HEK293T (cell line): ENCODE measurements around the gene NUSAP1.
A peak's percentile ranks its signal among the peaks of the same experiment; 100 is the strongest.

Experiments
- CTCF ChIA-PET: fragments of 350-600 bp; formaldehyde crosslinking; extraction: SDS; loops from one replicate; lab custom pipeline; 2021; ENCODE audit warnings: antibody characterized with exemption, inconsistent platforms; lab: Yijun Ruan, JAX
- POLR2A ChIA-PET: fragments of 350-600 bp; formaldehyde crosslinking; extraction: SDS; loops from one replicate; lab custom pipeline; 2020; ENCODE audit warnings: antibody characterized with exemption, inconsistent platforms; lab: Yijun Ruan, JAX
- DNase-seq: peaks from one replicate; pipeline ENCODE4 v3.0.0; 2012; ENCODE audit warnings: mixed read lengths; ENCODE audit errors: extremely low spot score
- ARNT ChIP-seq: fragments of 450-650 bp; IDR thresholded peaks from 2 replicates; pipeline ENCODE4 v1.6.1; 2017; ENCODE audit warnings: mild to moderate bottlenecking
- BHLHE40 ChIP-seq: fragments of 450-650 bp; IDR thresholded peaks from 2 replicates; pipeline ENCODE4 v1.6.1; 2016; ENCODE audit warnings: mild to moderate bottlenecking, moderate library complexity, borderline replicate concordance
- CTBP1 ChIP-seq: fragments of 450-650 bp; IDR thresholded peaks from 2 replicates; pipeline ENCODE4 v1.6.1; 2016; ENCODE audit warnings: borderline replicate concordance
- ELF4 ChIP-seq: fragments of 450-650 bp; IDR thresholded peaks from 2 replicates; pipeline ENCODE4 v1.6.1; 2017; ENCODE audit warnings: antibody characterized with exemption
- FOXA1 ChIP-seq: fragments of 450-650 bp; IDR thresholded peaks from 2 replicates; pipeline ENCODE4 v1.6.1; 2016; ENCODE audit warnings: mild to moderate bottlenecking
- FOXK2 ChIP-seq: fragments of 450-650 bp; IDR thresholded peaks from 2 replicates; pipeline ENCODE4 v1.6.1; 2016; ENCODE audit warnings: mild to moderate bottlenecking
- FOXM1 ChIP-seq: fragments of 450-650 bp; IDR thresholded peaks from 2 replicates; pipeline ENCODE4 v1.6.1; 2017; ENCODE audit warnings: mild to moderate bottlenecking, borderline replicate concordance
- HDGF ChIP-seq: fragments of 450-650 bp; IDR thresholded peaks from 2 replicates; pipeline ENCODE4 v1.6.1; 2017; ENCODE audit warnings: antibody characterized with exemption, borderline replicate concordance
- L3MBTL2 ChIP-seq: fragments of 450-650 bp; conservative IDR thresholded peaks from 2 replicates; pipeline ENCODE4 v1.6.1; 2016; ENCODE audit warnings: mild to moderate bottlenecking
- LEF1 ChIP-seq: fragments of 450-650 bp; IDR thresholded peaks from 2 replicates; pipeline ENCODE4 v1.6.1; 2017; ENCODE audit warnings: mild to moderate bottlenecking, borderline replicate concordance
- NFRKB ChIP-seq: fragments of 450-650 bp; IDR thresholded peaks from 2 replicates; pipeline ENCODE4 v1.6.1; 2016; ENCODE audit warnings: mild to moderate bottlenecking, moderate library complexity
- SP1 ChIP-seq: fragments of 450-650 bp; IDR thresholded peaks from 2 replicates; pipeline ENCODE4 v1.6.1; 2017
- SUZ12 ChIP-seq: fragments of 450-650 bp; IDR thresholded peaks from 2 replicates; pipeline ENCODE4 v1.6.1; 2016; ENCODE audit warnings: mild to moderate bottlenecking
- TARDBP ChIP-seq: fragments of 450-650 bp; IDR thresholded peaks from 2 replicates; pipeline ENCODE4 v1.6.1; 2016
- ZNF384 ChIP-seq: fragments of 450-650 bp; IDR thresholded peaks from 2 replicates; pipeline ENCODE4 v1.6.1; 2016
- TF ChIP-seq, protein P1 (sequence below): fragments of 450-650 bp; IDR thresholded peaks from 2 replicates; pipeline ENCODE4 v1.6.1; 2016

NUSAP1 gene

DNA sequence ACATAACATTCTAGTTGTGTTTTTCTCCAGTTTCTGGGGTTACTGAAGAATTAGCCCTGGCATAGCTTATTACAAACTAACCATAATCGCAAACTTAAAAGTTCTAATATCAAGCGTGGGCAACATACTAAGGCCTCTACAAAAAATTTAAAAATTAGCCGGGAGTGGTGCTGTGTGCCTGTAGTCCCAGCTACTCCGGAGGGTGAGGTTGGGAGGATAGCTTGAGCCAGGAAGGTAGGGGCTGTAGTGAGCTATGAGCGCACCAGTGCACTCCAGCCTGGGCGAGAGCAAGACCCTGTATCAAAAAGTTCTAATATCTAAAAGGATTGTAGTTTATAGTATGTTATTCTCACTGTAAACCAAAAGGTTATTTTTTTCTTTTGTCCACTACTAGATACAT is 1.4 kb upstream of the NUSAP1 start:
- ChIA-PET POLR2A (interaction anchor here (1.0 kb wide), 1 partner anchor 100 kb away, joined by 4 read pairs; the partner anchor contains the start of genes CHP1 and EXD1), CTCF (interaction anchor here (0.6 to 1.1 kb wide), 2 partner anchors 348 to 474 kb away, joined by 3 to 4 read pairs; no protein-coding TSS in a partner anchor)
- TF ChIP-seq SP1, result no peak
- TF ChIP-seq HDGF, result no peak
- no peak for TF ChIP-seq BHLHE40
- DNase-seq, result no peak

DNA sequence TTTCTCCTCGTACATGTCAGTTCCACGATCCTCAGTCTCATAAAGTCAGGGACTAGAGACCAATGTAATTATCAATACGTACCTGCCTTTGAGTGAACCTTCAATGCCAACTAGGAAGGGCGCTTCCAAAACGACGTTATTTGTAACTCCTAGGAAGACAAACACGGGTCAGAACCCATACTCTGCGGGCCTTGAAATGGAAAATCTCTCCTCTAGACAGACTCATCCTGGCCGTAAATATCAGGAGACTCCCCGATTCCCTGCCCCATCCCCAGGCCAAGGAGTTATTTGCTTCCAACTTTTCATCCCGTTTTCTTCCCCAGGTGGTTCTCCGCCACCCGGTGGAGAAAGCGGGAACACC is 868 bp upstream of the NUSAP1 start:
- TF ChIP-seq FOXA1 (no peak), FOXM1 (no peak), CTBP1 (no peak), ELF4 (no peak), L3MBTL2 (no peak), SP1 (no peak), NFRKB (no peak)
- POLR2A ChIA-PET, result interaction anchor here (0.6 to 2.2 kb wide), 16 partner anchors 8 to 474 kb away, joined by 3 to 20 read pairs (median 4); partner anchors contain the start of genes CHP1 and EXD1
- CTCF ChIA-PET, result interaction anchor here (0.5 to 1.1 kb wide), 2 partner anchors 169 to 474 kb away, joined by 3 to 4 read pairs; no protein-coding TSS in a partner anchor
- no peak for DNase-seq

DNA sequence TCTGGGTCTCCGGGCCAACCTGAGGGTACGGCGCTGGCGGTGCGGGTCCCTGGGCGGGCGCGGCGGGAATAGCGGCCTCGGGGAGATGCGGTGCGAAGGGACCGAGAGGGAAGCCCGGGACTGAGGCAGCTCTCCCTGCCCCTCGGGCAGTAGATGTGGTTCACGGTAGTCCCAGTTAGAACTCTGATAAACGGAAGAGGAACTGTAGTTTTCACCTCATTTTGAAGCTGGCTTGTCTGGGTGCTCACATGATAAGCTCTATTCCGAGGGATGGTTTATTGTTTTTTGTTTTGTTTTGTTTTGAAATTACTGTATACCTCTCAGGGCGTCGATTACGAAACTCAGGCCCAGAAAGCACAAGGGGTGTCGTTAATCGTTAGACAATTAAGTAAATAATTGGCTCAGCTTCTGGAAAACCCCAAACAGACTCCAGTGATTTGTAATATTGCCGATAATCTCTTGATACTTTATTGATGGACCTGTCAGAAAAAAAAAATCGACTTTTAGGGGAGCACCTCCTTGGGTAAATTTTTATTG is 413 bp downstream of the NUSAP1 start:
- ChIA-PET CTCF (no interaction called here), POLR2A (interaction anchor here (0.8 to 2.2 kb wide), 19 partner anchors 9 to 430 kb away, joined by 3 to 20 read pairs (median 5); partner anchors contain the start of genes CHAC1, CHP1 and NDUFAF1)
- DNase-seq, result peak; percentile 30
- TF ChIP-seq SP1 (no peak), L3MBTL2 (peak; percentile 15; the same call in 1 of the 2 replicates)

DNA sequence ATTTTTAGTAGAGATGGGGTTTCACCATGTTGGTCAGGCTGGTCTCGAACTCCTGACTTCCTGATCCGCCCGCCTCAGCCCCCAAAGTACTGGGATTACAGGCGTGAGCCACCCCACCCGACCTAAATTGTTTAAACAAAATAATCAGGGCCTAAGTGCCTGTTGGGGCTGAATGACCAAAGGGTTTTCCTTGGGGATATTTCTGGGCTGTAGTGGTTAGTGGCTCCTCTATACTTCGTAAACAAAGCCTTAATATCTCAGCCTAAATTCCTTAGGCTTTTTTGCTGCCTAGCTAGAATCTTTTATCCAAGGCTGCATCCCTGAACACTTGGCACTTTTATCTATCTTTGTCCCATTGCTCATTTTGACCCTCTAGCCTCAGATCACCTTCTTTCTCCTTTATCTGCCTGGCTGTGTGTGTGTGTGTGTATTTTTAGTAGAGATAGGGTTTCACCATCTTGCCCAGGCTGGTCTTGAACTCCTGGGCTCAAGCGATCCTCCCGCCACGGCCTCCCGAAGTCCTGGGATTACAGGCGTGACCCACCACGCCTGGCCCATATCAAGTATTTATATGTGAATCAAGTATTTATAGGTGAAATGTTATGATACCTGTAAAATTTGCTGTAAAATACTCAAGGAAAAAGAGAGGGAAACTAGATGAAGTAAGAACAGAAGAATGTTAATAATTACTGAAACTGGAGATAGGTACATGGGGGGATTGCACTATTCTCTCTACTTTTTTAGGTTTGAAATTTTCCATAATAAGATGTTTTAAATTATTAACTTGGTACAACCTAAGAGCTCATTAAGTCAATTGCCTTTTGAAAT is 1.8 kb downstream of the NUSAP1 start:
- TF ChIP-seq BHLHE40 (no peak), ARNT (no peak), ELF4 (no peak), FOXK2 (no peak), SUZ12 (no peak), HDGF (no peak), ZNF384 (no peak), CTBP1 (no peak), FOXM1 (no peak), FOXA1 (no peak), TARDBP (no peak), NFRKB (no peak), L3MBTL2 (no peak), LEF1 (no peak), SP1 (no peak)
- TF ChIP-seq, protein P1, sequence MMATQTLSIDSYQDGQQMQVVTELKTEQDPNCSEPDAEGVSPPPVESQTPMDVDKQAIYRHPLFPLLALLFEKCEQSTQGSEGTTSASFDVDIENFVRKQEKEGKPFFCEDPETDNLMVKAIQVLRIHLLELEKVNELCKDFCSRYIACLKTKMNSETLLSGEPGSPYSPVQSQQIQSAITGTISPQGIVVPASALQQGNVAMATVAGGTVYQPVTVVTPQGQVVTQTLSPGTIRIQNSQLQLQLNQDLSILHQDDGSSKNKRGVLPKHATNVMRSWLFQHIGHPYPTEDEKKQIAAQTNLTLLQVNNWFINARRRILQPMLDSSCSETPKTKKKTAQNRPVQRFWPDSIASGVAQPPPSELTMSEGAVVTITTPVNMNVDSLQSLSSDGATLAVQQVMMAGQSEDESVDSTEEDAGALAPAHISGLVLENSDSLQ, result no peak
- CTCF ChIA-PET, result no interaction called here
- no peak for DNase-seq
- POLR2A ChIA-PET, result no interaction called here

DNA sequence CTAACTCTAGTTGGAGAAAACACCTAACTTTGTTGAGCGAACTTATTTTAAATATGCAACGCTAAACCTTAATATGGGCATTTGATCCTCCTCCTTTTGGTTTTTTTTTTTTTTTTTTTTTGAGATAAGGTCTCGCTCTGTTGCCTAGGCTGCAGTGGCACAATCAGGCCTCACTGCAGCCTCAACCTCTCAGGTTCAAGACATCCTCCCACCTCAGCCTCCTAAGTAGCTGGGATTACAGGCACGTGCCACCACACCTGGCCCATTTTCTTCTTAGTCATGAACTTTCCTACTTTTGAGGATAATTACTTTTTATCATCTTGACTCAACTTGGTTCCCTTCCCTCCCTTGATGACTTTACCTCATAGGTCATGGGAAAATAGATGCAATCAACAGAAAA is 3.9 kb downstream of the NUSAP1 start:
- ChIA-PET POLR2A (no interaction called here), CTCF (no interaction called here)
- no peak for TF ChIP-seq FOXK2
- no peak for TF ChIP-seq TARDBP
- TF ChIP-seq, protein P1, result no peak
- no peak for TF ChIP-seq BHLHE40
- no peak for TF ChIP-seq HDGF
- TF ChIP-seq SP1, result no peak
- no peak for TF ChIP-seq ELF4
- no peak for TF ChIP-seq FOXM1
- no peak for TF ChIP-seq L3MBTL2
- TF ChIP-seq CTBP1, result no peak
- no peak for TF ChIP-seq SUZ12
- no peak for TF ChIP-seq FOXA1
- TF ChIP-seq ARNT, result no peak
- no peak for DNase-seq

DNA sequence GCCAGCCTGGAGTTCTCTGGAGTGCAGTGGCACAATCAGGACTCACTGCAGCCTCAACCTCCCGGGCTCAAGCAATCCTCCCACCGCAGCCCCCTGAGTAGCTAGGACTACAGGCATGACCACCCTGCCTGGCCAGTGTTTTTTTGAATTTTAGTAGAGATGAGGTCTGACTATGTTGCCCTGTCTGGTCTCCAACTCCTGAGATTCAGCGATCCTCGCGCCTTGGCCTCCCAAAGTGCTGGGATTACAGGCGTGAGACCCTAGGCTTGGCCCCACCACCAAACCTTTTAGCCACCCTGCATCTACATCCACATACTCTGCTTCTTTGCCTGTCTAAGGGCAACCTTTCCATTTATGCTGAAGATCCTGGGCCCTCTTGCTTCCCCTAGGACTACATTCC is 4.4 kb downstream of the NUSAP1 start:
- POLR2A ChIA-PET, result no interaction called here
- TF ChIP-seq ZNF384 (no peak), FOXA1 (no peak), FOXM1 (no peak), CTBP1 (no peak), SP1 (no peak), ELF4 (no peak), L3MBTL2 (no peak), LEF1 (no peak), BHLHE40 (no peak), FOXK2 (no peak), NFRKB (no peak), SUZ12 (no peak), HDGF (no peak), TARDBP (no peak)
- TF ChIP-seq, protein P1, result no peak
- CTCF ChIA-PET, result interaction anchor here (0.6 kb wide), 1 partner anchor 37 kb away, joined by 3 read pairs; no protein-coding TSS in a partner anchor
- no peak for DNase-seq
